Mesothelial cell of epicardium (in vitro differentiated cells): ENCODE measurements around the gene FMO3. TPM values are rescaled to one million over a fixed set of nuclear protein-coding genes. Genes with fewer than 3 reads are reported as not detected.

Source experiments
- DNase-seq, 2 experiments: peaks; one replicate each; pipeline ENCODE4 v3.0.0; 2021; ENCODE audit warnings: low spot score in 2 of 2; ENCODE audit not compliant: unreplicated experiment in 2 of 2
- H3K27ac Mint-ChIP-seq: 2 replicates; pipeline ENCODE4 v1.8.0; 2021; ENCODE audit warnings: mixed read lengths
- H3K27me3 Mint-ChIP-seq: 2 replicates; pipeline ENCODE4 v1.8.0; 2021; ENCODE audit warnings: low read depth, mixed read lengths
- H3K36me3 Mint-ChIP-seq: 2 replicates; pipeline ENCODE4 v1.8.0; 2021; ENCODE audit warnings: mixed read lengths
- H3K4me1 Mint-ChIP-seq: 2 replicates; pipeline ENCODE4 v1.8.0; 2021; ENCODE audit warnings: mixed read lengths
- H3K4me3 Mint-ChIP-seq: 2 replicates; pipeline ENCODE4 v1.8.0; 2021; ENCODE audit warnings: mild to moderate bottlenecking, moderate library complexity, mixed read lengths
- H3K9me3 Mint-ChIP-seq: 2 replicates; pipeline ENCODE4 v1.8.0; 2021; ENCODE audit warnings: mixed read lengths
- CTCF ChIP-seq: fragments of 200-600 bp; sonication (generic); IDR thresholded peaks from one replicate; pipeline ENCODE4 v1.5.0; 2021; ENCODE audit warnings: antibody characterized with exemption; ENCODE audit not compliant: unreplicated experiment
- total RNA-seq: library from RNA; stranded (reverse); gene quantifications from 3 replicates; pipeline ENCODE4 v1.2.1, GENCODE V29; 2021

Gene FMO3
- total RNA-seq, 1 donor from 2014 or later, result not detected

- peaks cover 40% of the 10 kb centered on the region for H3K27me3 Mint-ChIP-seq
- peaks cover 4% of the 10 kb centered on the region for H3K9me3 Mint-ChIP-seq
- H3K4me3 Mint-ChIP-seq, result no peak overlapping the region
- DNase-seq, result no peak
- no peak for TF ChIP-seq CTCF
- H3K4me1 Mint-ChIP-seq, result no peaks in the 10 kb centered on the region
- no peaks in the 10 kb centered on the region for H3K36me3 Mint-ChIP-seq
- no peak overlapping the region for H3K27ac Mint-ChIP-seq
Measured at GRCh38 chr1:171062902-171063301, 27.8 kb upstream of the FMO3 start.

- DNase-seq, result no peak
- H3K4me3 Mint-ChIP-seq, result no peak overlapping the region
- TF ChIP-seq CTCF, result no peak
- no peaks in the 10 kb centered on the region for H3K4me1 Mint-ChIP-seq
- no peaks in the 10 kb centered on the region for H3K36me3 Mint-ChIP-seq
- H3K27me3 Mint-ChIP-seq, result peaks cover 6% of the 10 kb centered on the region
- peaks cover 4% of the 10 kb centered on the region for H3K9me3 Mint-ChIP-seq
- no peak overlapping the region for H3K27ac Mint-ChIP-seq
Measured at GRCh38 chr1:171075041-171075440, 15.7 kb upstream of the FMO3 start.

GRCh38 chr1:171081314-171081753 lies 9.4 kb upstream of the FMO3 start:
- H3K27ac Mint-ChIP-seq, result peak overlapping the region; percentile 4
- H3K27me3 Mint-ChIP-seq, result no peaks in the 10 kb centered on the region
- peak; percentile 47 for TF ChIP-seq CTCF
- H3K4me1 Mint-ChIP-seq, result peaks cover 8% of the 10 kb centered on the region
- DNase-seq, result no peak
- H3K9me3 Mint-ChIP-seq, result peaks cover 4% of the 10 kb centered on the region
- H3K4me3 Mint-ChIP-seq, result no peak overlapping the region
- H3K36me3 Mint-ChIP-seq, result no peaks in the 10 kb centered on the region

- Mint-ChIP-seq H3K4me3 (no peak overlapping the region), H3K9me3 (peaks cover under 1% of the 10 kb centered on the region), H3K27me3 (peaks cover 2% of the 10 kb centered on the region), H3K36me3 (no peaks in the 10 kb centered on the region), H3K27ac (no peak overlapping the region), H3K4me1 (peaks cover 8% of the 10 kb centered on the region)
- no peak for DNase-seq
- no peak for TF ChIP-seq CTCF
Measured at GRCh38 chr1:171081763-171082201, 8.9 kb upstream of the FMO3 start.

- DNase-seq, result no peak
- Mint-ChIP-seq H3K4me3 (no peak overlapping the region), H3K4me1 (peaks cover 8% of the 10 kb centered on the region), H3K36me3 (no peaks in the 10 kb centered on the region), H3K27me3 (peaks cover 3% of the 10 kb centered on the region), H3K9me3 (no peaks in the 10 kb centered on the region), H3K27ac (no peak overlapping the region)
- TF ChIP-seq CTCF, result no peak
Measured at GRCh38 chr1:171082606-171083005, 8.1 kb upstream of the FMO3 start.

GRCh38 chr1:171083222-171083621 lies 7.5 kb upstream of the FMO3 start:
- DNase-seq, result no peak
- H3K4me3 Mint-ChIP-seq, result no peak overlapping the region
- H3K36me3 Mint-ChIP-seq, result no peaks in the 10 kb centered on the region
- H3K27me3 Mint-ChIP-seq, result peaks cover 3% of the 10 kb centered on the region
- no peaks in the 10 kb centered on the region for H3K9me3 Mint-ChIP-seq
- H3K27ac Mint-ChIP-seq, result no peak overlapping the region
- TF ChIP-seq CTCF, result no peak
- H3K4me1 Mint-ChIP-seq, result peaks cover 8% of the 10 kb centered on the region
